HepG2 (cell line): Measurements from ENCODE around the gene NXN. TPM values are rescaled to one million over a fixed set of nuclear protein-coding genes. Genes with fewer than 3 reads are reported as not detected.

Source experiments
- ATAC-seq: fragments of 200-7000 bp; cut with Tn5 transposase; 3 replicates; pipeline ENCODE4 v1.9.1; 2020; ENCODE audit warnings: mild to moderate bottlenecking, moderate library complexity
- BruUV-seq: library from RNA; stranded (reverse); fragments of 400-500 nt; replicated peaks from 2 replicates; lab custom pipeline; 2021; lab: Mats Ljungman, UMichigan
- CTCF ChIA-PET: fragments of 300-600 bp; formaldehyde crosslinking; extraction: SDS; loops from one replicate; lab custom pipeline; 2021; ENCODE audit warnings: low total read pairs, inconsistent platforms, low intra/inter-chr PET ratio; lab: Yijun Ruan, JAX
- POLR2A ChIA-PET: fragments of 350-600 bp; sonication (Branson Sonifier 250); formaldehyde crosslinking; loops from one replicate; lab custom pipeline; 2020; ENCODE audit warnings: antibody characterized with exemption, inconsistent platforms; lab: Yijun Ruan, JAX
- DNase-seq: peaks from one replicate; pipeline ENCODE4 v3.0.0-alpha.2; 2015; ENCODE audit warnings: low spot score
- FAIRE-seq: peaks from 3 replicates; lab custom pipeline; 2011; peaks lifted over from hg19 to GRCh38; lab: Jason Lieb, UNC
- H2AFZ ChIP-seq: one replicate; pipeline ENCODE4 v1.6.1; 2011; ENCODE audit warnings: low read length, inconsistent platforms
- H3K27ac ChIP-seq: fragments of 300-600 bp; 3 replicates; pipeline ENCODE4 v1.8.0; 2011; ENCODE audit warnings: mixed run types, mild to moderate bottlenecking, mixed read lengths, low read length, inconsistent platforms; ENCODE audit not compliant: insufficient read depth; ENCODE audit errors: extremely low read length
- H3K27me3 ChIP-seq, 2 experiments: fragments of 200-600 bp in 1 of 2; 2 replicates in 1 of 2; 3 replicates in 1 of 2; pipeline versions ENCODE4 v1.6.0 to v1.8.0; 2011; ENCODE audit warnings: low read length in 2 of 2, mild to moderate bottlenecking in 2 of 2, moderate library complexity in 2 of 2, inconsistent platforms in 1 of 2; ENCODE audit not compliant: insufficient read depth in 2 of 2, control insufficient read depth in 1 of 2
- H3K36me3 ChIP-seq, 2 experiments: fragments of 200-600 bp in 1 of 2; replicated peaks in 1 of 2; 2 replicates in 1 of 2; 3 replicates in 1 of 2; pipeline versions ENCODE4 v1.5.1 to v1.8.0; 2011; ENCODE audit warnings: low read length in 2 of 2, inconsistent platforms in 1 of 2; ENCODE audit not compliant: insufficient read depth in 2 of 2, control insufficient read depth in 1 of 2
- H3K4me1 ChIP-seq: 2 replicates; pipeline ENCODE4 v1.5.1; 2012; ENCODE audit warnings: low read length, inconsistent platforms; ENCODE audit not compliant: insufficient read depth
- H3K4me2 ChIP-seq: 2 replicates; pipeline ENCODE4 v1.6.0; 2011; ENCODE audit warnings: low read depth, low read length, inconsistent platforms
- H3K4me3 ChIP-seq, 3 experiments: fragments of 200-600 bp in 1 of 3; sonication (generic), shearing (Covaris generic) in 1 of 3; replicated peaks in 1 of 3; 2 replicates each; pipeline ENCODE4 v1.5.1; 2011 to 2016; ENCODE audit warnings: low read length in 3 of 3, inconsistent platforms in 2 of 3, low read depth in 2 of 3, mild to moderate bottlenecking in 2 of 3, control low read depth in 1 of 3, mixed read lengths in 1 of 3; ENCODE audit not compliant: insufficient read depth in 1 of 3
- H3K79me2 ChIP-seq: one replicate; pipeline ENCODE4 v1.6.1; 2011; ENCODE audit warnings: low read length, inconsistent platforms; ENCODE audit not compliant: insufficient read depth
- H3K9ac ChIP-seq: 2 replicates; pipeline ENCODE4 v1.6.0; 2011; ENCODE audit warnings: mild to moderate bottlenecking, low read depth, low read length, inconsistent platforms; ENCODE audit not compliant: insufficient read depth
- H3K9me3 ChIP-seq: 2 replicates; pipeline ENCODE4 v1.5.1; 2012; ENCODE audit warnings: mild to moderate bottlenecking, low read length
- H4K20me1 ChIP-seq: 2 replicates; pipeline ENCODE4 v1.6.0; 2011; ENCODE audit warnings: inconsistent platforms, mild to moderate bottlenecking, low read length, moderate library complexity; ENCODE audit not compliant: insufficient read depth
- CHCHD3 ChIP-seq: sonication (generic); formaldehyde crosslinking; IDR thresholded peaks from 2 replicates; pipeline ENCODE4 v1.8.0; 2022; ENCODE audit warnings: mild to moderate bottlenecking, missing genetic modification reagents, moderate library complexity
- HMG20A ChIP-seq: IDR thresholded peaks from 2 replicates; pipeline ENCODE4 v1.6.1; 2016; ENCODE audit warnings: borderline replicate concordance
- IKZF1 ChIP-seq: fragments of 450-650 bp; IDR thresholded peaks from 2 replicates; pipeline ENCODE4 v1.7.1; 2016
- RBAK ChIP-seq: sonication (generic); formaldehyde crosslinking; IDR thresholded peaks from 2 replicates; pipeline ENCODE4 v1.5.1; 2020; ENCODE audit warnings: mild to moderate bottlenecking, missing genetic modification reagents
- RORA ChIP-seq: sonication (generic); formaldehyde crosslinking; IDR thresholded peaks from 2 replicates; pipeline ENCODE4 v1.5.0; 2020; ENCODE audit warnings: mild to moderate bottlenecking, missing genetic modification reagents, moderate library complexity
- SCMH1 ChIP-seq: sonication (generic); formaldehyde crosslinking; IDR thresholded peaks from 2 replicates; pipeline ENCODE4 v1.9.0; 2021; ENCODE audit warnings: missing genetic modification reagents, mild to moderate bottlenecking, borderline replicate concordance
- SSRP1 ChIP-seq: IDR thresholded peaks from 2 replicates; pipeline ENCODE4 v1.6.1; 2016; ENCODE audit warnings: control low read depth
- ZNF343 ChIP-seq: sonication (generic); formaldehyde crosslinking; IDR thresholded peaks from 2 replicates; pipeline ENCODE4 v1.4.0; 2020; ENCODE audit warnings: mild to moderate bottlenecking, missing genetic modification reagents
- ZNF546 ChIP-seq: sonication (generic); formaldehyde crosslinking; conservative IDR thresholded peaks from 2 replicates; pipeline ENCODE4 v1.8.1; 2023; ENCODE audit warnings: mild to moderate bottlenecking, missing genetic modification reagents
- whole genome bisulfite sequencing: methylation state at CpG from one replicate; pipeline ENCODE4 v1.1.6; 2017; ENCODE audit warnings: low lambda C conversion rate; 5-methylcytosine and 5-hydroxymethylcytosine counted together
- in situ Hi-C: cut with HindIII; loops from 2 replicates; pipeline ENCODE4 v1.10.0; 2017; ENCODE audit warnings: low pct_unique_long_range_greater_than_20kb; ENCODE audit not compliant: extremely low pct_ligation_motif_present
- intact Hi-C: fragments of 100-400 bp; cut with micrococcal nuclease; formaldehyde crosslinking; loops from one replicate; pipeline ENCODE4 v1.10.0; 2022; ENCODE audit not compliant: unreplicated experiment
- polyA plus RNA-seq, 8 experiments: library from polyadenylated mRNA; depleted of rRNA in 3 of 8; stranded (reverse) in 7 of 8; unstranded in 1 of 8; fragments of >200 nt; fragmentation: Illumina TruSeq in 4 of 8; extraction: Trizol in 4 of 8; gene quantifications; 2 replicates each; pipeline versions ENCODE4 v1.2.1 to v1.2.3, GENCODE V29; 2011 to 2016; ENCODE audit warnings: low read depth in 4 of 8, missing spikeins in 1 of 8, mixed read lengths in 1 of 8; ENCODE audit not compliant: insufficient read depth in 1 of 8
- total RNA-seq, 5 experiments: library from RNA; depleted of rRNA; stranded (reverse); fragments of >200 nt; fragmentation: Illumina TruSeq; extraction: Trizol; gene quantifications; 2 replicates each; pipeline ENCODE4 v1.2.3, GENCODE V29; 2016; ENCODE audit warnings: low read depth in 1 of 5
- TF ChIP-seq, protein P1 (sequence below), 2 experiments: sonication (generic) in 1 of 2; formaldehyde crosslinking in 1 of 2; IDR thresholded peaks; 2 replicates each; pipeline versions ENCODE4 v1.4.0 to v1.6.1; 2016 to 2020; ENCODE audit warnings: borderline replicate concordance in 1 of 2, low read depth in 1 of 2, mild to moderate bottlenecking in 1 of 2, missing genetic modification reagents in 1 of 2
- TF ChIP-seq, protein P2 (sequence below): sonication (generic); formaldehyde crosslinking; IDR thresholded peaks from 2 replicates; pipeline ENCODE4 v1.4.0; 2020; ENCODE audit warnings: missing genetic modification reagents

Gene NXN
- total and polyA plus RNA-seq, 2 of the 13 experiments (the other 11 are each of a cell fraction or from before 2014, with no cell fraction given): 22.2 to 24.3 TPM

DNA sequence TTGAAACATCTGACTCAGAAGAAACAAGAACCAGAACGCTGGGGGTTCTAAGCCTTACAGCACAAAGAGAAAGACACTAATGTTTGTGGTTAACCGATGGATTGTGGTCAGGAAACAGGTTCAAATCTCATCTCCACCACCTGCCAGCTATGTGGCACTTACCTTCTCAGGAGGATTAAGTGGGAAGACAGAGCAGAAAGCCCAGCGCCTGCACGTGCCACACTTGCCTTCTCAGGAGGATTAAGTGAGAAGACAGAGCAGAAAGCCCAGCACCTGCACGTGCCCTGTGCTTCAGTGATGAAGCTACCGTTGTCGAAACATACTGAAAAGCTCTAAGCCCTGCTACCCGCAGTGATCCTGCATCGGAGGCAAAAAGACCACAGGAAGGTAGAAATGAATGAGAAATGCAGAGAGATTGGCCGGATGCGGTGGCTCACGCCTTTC is 90.6 kb downstream of the NXN start:
- Histone ChIP-seq H3K9me3 (no peaks in the 10 kb centered on the region), H3K27ac (no peak overlapping the region), H3K27me3 (no peaks in the 10 kb centered on the region), H3K4me3 (no peak overlapping the region), H3K36me3 (no peaks in the 10 kb centered on the region; a peak in 2 of 5 replicates), H3K9ac (no peak overlapping the region), H3K4me2 (no peak overlapping the region), H3K79me2 (no peaks in the 10 kb centered on the region), H4K20me1 (no peaks in the 10 kb centered on the region), H3K4me1 (no peaks in the 10 kb centered on the region; the same call in 1 of the 2 replicates), H2AFZ (no peak overlapping the region)
- BruUV-seq: no TSS peak
- ChIA-PET CTCF (no interaction called here), POLR2A (no interaction called here)
- intact Hi-C loops: no loop called here
- DNase-seq (no peak), FAIRE-seq (no peak), ATAC-seq (no peak)
- 97% methylated on average over 11 of the region's 12 CpGs for WGBS
- in situ Hi-C loops: no loop called here
- TF ChIP-seq RORA (no peak), SCMH1 (CRISPR knock-in tag) (no peak), SSRP1 (CRISPR knock-in tag) (no peak), IKZF1 (no peak), CHCHD3 (no peak), RBAK (CRISPR knock-in tag) (no peak), ZNF546 (CRISPR knock-in tag) (no peak), ZNF343 (no peak), HMG20A (CRISPR knock-in tag) (no peak)
- TF ChIP-seq, protein P1, sequence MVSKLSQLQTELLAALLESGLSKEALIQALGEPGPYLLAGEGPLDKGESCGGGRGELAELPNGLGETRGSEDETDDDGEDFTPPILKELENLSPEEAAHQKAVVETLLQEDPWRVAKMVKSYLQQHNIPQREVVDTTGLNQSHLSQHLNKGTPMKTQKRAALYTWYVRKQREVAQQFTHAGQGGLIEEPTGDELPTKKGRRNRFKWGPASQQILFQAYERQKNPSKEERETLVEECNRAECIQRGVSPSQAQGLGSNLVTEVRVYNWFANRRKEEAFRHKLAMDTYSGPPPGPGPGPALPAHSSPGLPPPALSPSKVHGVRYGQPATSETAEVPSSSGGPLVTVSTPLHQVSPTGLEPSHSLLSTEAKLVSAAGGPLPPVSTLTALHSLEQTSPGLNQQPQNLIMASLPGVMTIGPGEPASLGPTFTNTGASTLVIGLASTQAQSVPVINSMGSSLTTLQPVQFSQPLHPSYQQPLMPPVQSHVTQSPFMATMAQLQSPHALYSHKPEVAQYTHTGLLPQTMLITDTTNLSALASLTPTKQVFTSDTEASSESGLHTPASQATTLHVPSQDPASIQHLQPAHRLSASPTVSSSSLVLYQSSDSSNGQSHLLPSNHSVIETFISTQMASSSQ (IDR thresholded peaks at IDR 0.05; ENCODE audit: low read depth): no peak
- TF ChIP-seq, protein P1 (CRISPR knock-in tag; IDR thresholded peaks at IDR 0.05; ENCODE audit: borderline replicate concordance): no peak
- TF ChIP-seq, protein P2, sequence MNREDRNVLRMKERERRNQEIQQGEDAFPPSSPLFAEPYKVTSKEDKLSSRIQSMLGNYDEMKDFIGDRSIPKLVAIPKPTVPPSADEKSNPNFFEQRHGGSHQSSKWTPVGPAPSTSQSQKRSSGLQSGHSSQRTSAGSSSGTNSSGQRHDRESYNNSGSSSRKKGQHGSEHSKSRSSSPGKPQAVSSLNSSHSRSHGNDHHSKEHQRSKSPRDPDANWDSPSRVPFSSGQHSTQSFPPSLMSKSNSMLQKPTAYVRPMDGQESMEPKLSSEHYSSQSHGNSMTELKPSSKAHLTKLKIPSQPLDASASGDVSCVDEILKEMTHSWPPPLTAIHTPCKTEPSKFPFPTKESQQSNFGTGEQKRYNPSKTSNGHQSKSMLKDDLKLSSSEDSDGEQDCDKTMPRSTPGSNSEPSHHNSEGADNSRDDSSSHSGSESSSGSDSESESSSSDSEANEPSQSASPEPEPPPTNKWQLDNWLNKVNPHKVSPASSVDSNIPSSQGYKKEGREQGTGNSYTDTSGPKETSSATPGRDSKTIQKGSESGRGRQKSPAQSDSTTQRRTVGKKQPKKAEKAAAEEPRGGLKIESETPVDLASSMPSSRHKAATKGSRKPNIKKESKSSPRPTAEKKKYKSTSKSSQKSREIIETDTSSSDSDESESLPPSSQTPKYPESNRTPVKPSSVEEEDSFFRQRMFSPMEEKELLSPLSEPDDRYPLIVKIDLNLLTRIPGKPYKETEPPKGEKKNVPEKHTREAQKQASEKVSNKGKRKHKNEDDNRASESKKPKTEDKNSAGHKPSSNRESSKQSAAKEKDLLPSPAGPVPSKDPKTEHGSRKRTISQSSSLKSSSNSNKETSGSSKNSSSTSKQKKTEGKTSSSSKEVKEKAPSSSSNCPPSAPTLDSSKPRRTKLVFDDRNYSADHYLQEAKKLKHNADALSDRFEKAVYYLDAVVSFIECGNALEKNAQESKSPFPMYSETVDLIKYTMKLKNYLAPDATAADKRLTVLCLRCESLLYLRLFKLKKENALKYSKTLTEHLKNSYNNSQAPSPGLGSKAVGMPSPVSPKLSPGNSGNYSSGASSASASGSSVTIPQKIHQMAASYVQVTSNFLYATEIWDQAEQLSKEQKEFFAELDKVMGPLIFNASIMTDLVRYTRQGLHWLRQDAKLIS (CRISPR knock-in tag): no peak
